VCaP (cell line): ENCODE measurements around the gene KDF1.
"Not testable (repeated sequence)": the region's sequence is repeated elsewhere in the genome, so short reads cannot be mapped to it uniquely, and the experiment has no call there.

Experiments used
- H3K27ac ChIP-seq: fragments of 450-650 bp; 2 replicates; pipeline ENCODE4 v1.5.1; 2017
- CTCF ChIP-seq: fragments of 450-650 bp; conservative IDR thresholded peaks from 2 replicates; pipeline ENCODE4 v1.5.1; 2017; ENCODE audit warnings: mild to moderate bottlenecking, moderate library complexity

KDF1 gene

DNA sequence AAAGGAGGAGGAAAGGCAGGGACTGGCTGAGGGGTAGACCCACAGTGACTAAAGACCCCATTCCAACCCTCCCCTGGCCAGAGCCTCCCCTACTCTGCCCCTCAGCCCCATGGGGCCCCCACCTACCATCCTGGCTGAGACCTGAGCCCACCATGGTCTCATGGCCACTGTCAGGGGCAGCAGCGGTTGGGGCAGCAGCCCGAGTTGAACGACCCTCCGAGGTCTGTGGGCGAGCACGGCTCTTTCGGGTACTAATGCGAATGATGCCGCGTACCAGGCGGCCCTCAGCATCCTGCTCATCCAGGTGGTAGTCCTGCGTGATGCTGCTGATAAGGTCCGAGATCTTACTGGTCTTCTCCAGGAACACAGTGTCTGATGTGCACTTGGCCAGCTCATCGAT, 9.1 kb downstream of the KDF1 start:
- TF ChIP-seq CTCF, result no peak
- H3K27ac ChIP-seq, result no peak overlapping the region

DNA sequence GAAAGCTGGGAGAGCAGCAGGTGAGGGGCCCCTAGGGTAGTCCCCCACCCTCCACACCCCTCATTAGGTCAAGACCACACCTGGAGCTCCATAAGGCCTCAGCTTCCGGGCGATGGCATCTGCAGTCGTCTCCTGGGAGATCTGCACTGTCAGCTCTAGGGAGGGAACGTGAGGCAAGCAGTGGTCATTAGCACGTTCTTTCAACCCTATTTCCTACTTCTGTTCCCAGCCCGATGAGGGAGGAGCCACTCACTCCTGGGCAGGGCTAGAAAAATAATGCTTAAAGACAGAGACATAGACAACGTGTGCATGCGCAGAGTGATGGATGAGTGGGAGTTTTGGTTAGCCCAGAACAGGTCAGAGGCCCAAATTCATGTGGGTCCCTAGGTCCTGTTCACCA, 9.7 kb downstream of the KDF1 start:
- no peak overlapping the region for H3K27ac ChIP-seq
- no peak for TF ChIP-seq CTCF

DNA sequence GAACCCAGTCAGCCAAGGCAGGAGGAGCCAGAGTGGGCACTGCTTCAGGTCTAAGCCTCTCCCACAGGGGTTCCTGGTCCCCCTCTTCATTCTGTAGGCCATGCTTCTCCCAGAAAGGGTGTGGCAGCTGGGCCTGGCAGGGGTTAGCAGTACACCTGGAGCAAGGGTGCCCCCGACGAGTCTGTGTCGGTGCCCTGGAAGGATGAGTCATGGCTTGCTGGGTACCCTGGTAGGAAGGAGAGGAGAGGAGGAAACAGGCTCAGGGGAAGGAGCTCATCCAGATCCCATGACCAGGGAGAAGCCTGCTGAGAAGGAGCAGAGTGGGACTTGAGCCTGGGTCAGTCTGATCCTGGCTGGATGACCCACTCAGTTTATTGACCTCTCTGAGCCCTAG, 10.3 kb downstream of the KDF1 start:
- no peak overlapping the region for H3K27ac ChIP-seq
- TF ChIP-seq CTCF, result no peak

- TF ChIP-seq CTCF, result no peak
- H3K27ac ChIP-seq, result no peak overlapping the region
Observed at GRCh38 chr1:26949266-26949925, 10.9 kb downstream of the KDF1 start.

DNA sequence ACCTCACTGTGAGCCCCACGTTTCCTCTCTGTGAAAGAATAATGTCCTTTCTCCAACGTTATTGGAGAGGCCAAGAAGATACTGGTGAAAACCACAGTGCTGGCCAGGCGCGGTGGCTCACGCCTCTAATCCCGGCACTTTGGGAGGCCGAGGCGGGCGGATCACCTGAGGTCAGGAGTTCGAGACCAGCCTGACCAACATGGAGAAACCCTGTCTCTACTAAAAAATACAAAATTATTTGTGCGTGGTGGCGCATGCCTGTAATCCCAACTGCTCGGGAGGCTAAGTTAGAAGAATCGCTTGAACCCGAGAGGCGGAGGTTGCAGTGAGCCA, 11.6 kb downstream of the KDF1 start:
- H3K27ac ChIP-seq, result not testable (repeated sequence)

GRCh38 chr1:26946270-26946669, 14.0 kb downstream of the KDF1 start:
- no peak for TF ChIP-seq CTCF
- no peak overlapping the region for H3K27ac ChIP-seq

DNA sequence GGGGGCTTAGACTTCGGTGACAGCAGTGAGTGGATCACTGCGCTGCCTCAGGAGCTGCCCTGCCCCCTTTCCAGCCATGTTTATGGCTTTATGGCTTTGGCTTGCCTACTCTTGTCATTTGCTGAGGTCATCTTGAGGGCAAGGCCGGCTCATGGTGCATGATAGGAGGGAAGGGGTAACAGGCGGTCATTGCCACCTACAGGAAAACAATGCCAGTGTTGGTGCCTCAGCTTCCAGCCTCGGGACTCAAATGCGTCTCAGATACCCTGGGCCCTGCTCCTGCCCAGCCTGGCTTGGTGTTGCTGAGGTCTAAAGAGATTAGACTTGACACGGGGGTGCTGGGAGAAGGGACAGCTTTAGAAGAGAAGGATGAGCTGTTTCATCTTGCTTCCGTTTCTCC, 14.5 kb downstream of the KDF1 start:
- TF ChIP-seq CTCF, result no peak
- H3K27ac ChIP-seq, result no peak overlapping the region

DNA sequence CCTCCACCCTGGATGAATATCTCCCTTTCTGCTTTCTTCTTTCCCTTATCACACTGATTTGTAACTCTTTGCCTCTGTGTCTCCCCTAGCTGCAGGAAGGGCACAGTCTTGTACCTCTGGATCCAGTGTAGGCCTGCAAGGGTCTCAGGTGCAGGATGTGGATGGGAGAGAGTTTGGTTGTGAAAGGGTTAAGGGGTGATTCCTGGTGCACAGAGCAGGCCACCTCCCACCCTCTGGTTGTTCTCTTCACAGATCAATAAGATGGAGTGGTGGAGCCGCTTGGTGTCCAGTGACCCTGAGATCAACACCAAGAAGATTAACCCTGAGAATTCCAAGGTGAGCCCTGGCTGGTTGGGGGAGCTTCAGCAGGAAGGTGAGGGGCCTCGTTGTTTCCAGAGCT, 15.1 kb downstream of the KDF1 start:
- no peak for TF ChIP-seq CTCF

More for the DNA sequence above, 15.1 kb downstream of the KDF1 start:
- H3K27ac ChIP-seq, result no peak overlapping the region
